OCI-LY3 (cell line): ENCODE data around the gene PRCC.

Source experiments
- H2AFZ ChIP-seq: fragments of 200-600, 300-600 bp; shearing (Covaris generic); 2 replicates; pipeline ENCODE4 v1.6.0; 2014; ENCODE audit warnings: antibody characterized with exemption, low read depth, low read length
- H3K27ac ChIP-seq: fragments of 200-600, 300-600 bp; sonication (generic); 2 replicates; pipeline ENCODE4 v1.5.1; 2014; ENCODE audit warnings: mild to moderate bottlenecking, low read length, moderate library complexity, mixed read lengths
- H3K27me3 ChIP-seq: fragments of 200-600, 300-600 bp; sonication (generic); 2 replicates; pipeline ENCODE4 v1.6.1; 2014; ENCODE audit warnings: low read depth, low read length, mixed read lengths
- H3K36me3 ChIP-seq: fragments of 200-600, 300-600 bp; sonication (generic); replicated peaks from 2 replicates; pipeline ENCODE3; 2014; ENCODE audit warnings: low read depth, low read length, mixed read lengths
- H3K4me1 ChIP-seq: fragments of 300-600, 200-600 bp; sonication (generic); 2 replicates; pipeline ENCODE4 v1.6.1; 2014; ENCODE audit warnings: low read length, mixed read lengths
- H3K4me2 ChIP-seq: fragments of 200-600, 300-600 bp; sonication (generic); 2 replicates; pipeline ENCODE4 v1.6.1; 2014; ENCODE audit warnings: low read length, mixed read lengths
- H3K4me3 ChIP-seq: fragments of 300-600, 200-600 bp; sonication (generic); 2 replicates; pipeline ENCODE4 v1.5.1; 2014; ENCODE audit warnings: antibody characterized with exemption, mild to moderate bottlenecking, low read length, moderate library complexity
- H3K79me2 ChIP-seq: fragments of 300-600, 200-600 bp; shearing (Covaris generic); 2 replicates; pipeline ENCODE4 v1.6.1; 2014; ENCODE audit warnings: mild to moderate bottlenecking, low read length, mixed read lengths
- H3K9ac ChIP-seq: fragments of 300-600, 200-600 bp; shearing (Covaris generic); 2 replicates; pipeline ENCODE4 v1.6.0; 2014; ENCODE audit warnings: mild to moderate bottlenecking, low read length, moderate library complexity
- H3K9me3 ChIP-seq: fragments of 200-600, 300-600 bp; shearing (Covaris generic); 2 replicates; pipeline ENCODE4 v1.6.1; 2014; ENCODE audit warnings: low read length, mixed read lengths; ENCODE audit not compliant: insufficient read depth
- H4K20me1 ChIP-seq: fragments of 200-600, 300-600 bp; sonication (generic); 2 replicates; pipeline ENCODE4 v1.6.1; 2016; ENCODE audit warnings: low read length, mixed read lengths; ENCODE audit not compliant: insufficient read depth
- CTCF ChIP-seq: fragments of 200-600, 300-600 bp; sonication (generic); IDR thresholded peaks from 2 replicates; pipeline ENCODE4 v1.5.1; 2014; ENCODE audit warnings: antibody characterized with exemption, low read length, low read depth
- EZH2phosphoT487 ChIP-seq: fragments of 200-600 bp; shearing (Covaris generic); IDR thresholded peaks from 2 replicates; pipeline ENCODE4 v1.6.1; 2018; ENCODE audit warnings: antibody characterized with exemption, mixed run types, low read depth

The PRCC gene

GRCh38 chr1:156822680-156823079, 55.3 kb downstream of the PRCC start:
- Histone ChIP-seq H3K27ac (no peak overlapping the region), H2AFZ (no peak overlapping the region), H3K4me1 (no peaks in the 10 kb centered on the region), H3K79me2 (no peaks in the 10 kb centered on the region), H3K27me3 (no peaks in the 10 kb centered on the region), H4K20me1 (no peaks in the 10 kb centered on the region), H3K4me3 (no peak overlapping the region), H3K9me3 (no peaks in the 10 kb centered on the region), H3K4me2 (no peak overlapping the region), H3K36me3 (no peaks in the 10 kb centered on the region), H3K9ac (no peak overlapping the region)
- TF ChIP-seq EZH2phosphoT487 (no peak), CTCF (no peak)

GRCh38 chr1:156823210-156823790, 56.0 kb downstream of the PRCC start:
- Histone ChIP-seq H4K20me1 (no peaks in the 10 kb centered on the region), H3K27ac (no peak overlapping the region), H3K4me2 (no peak overlapping the region), H3K36me3 (no peaks in the 10 kb centered on the region), H3K9ac (no peak overlapping the region), H3K4me1 (no peaks in the 10 kb centered on the region), H3K9me3 (no peaks in the 10 kb centered on the region), H3K27me3 (no peaks in the 10 kb centered on the region), H3K4me3 (no peak overlapping the region), H2AFZ (no peak overlapping the region), H3K79me2 (no peaks in the 10 kb centered on the region)
- TF ChIP-seq EZH2phosphoT487: no peak
- no peak for TF ChIP-seq CTCF

GRCh38 chr1:156826630-156827029, 59.3 kb downstream of the PRCC start:
- Histone ChIP-seq H3K9ac (no peak overlapping the region), H3K27ac (no peak overlapping the region), H4K20me1 (no peaks in the 10 kb centered on the region), H3K27me3 (no peaks in the 10 kb centered on the region), H3K79me2 (no peaks in the 10 kb centered on the region), H3K9me3 (no peaks in the 10 kb centered on the region), H3K4me1 (no peaks in the 10 kb centered on the region), H2AFZ (no peak overlapping the region), H3K36me3 (no peaks in the 10 kb centered on the region), H3K4me3 (no peak overlapping the region), H3K4me2 (no peak overlapping the region)
- TF ChIP-seq EZH2phosphoT487: no peak
- no peak for TF ChIP-seq CTCF

- Histone ChIP-seq H3K9ac (no peak overlapping the region), H3K36me3 (no peaks in the 10 kb centered on the region), H3K9me3 (no peaks in the 10 kb centered on the region), H2AFZ (no peak overlapping the region), H3K4me3 (no peak overlapping the region), H3K27ac (no peak overlapping the region), H3K79me2 (no peaks in the 10 kb centered on the region), H4K20me1 (no peaks in the 10 kb centered on the region), H3K27me3 (no peaks in the 10 kb centered on the region), H3K4me2 (no peak overlapping the region), H3K4me1 (peaks cover 2% of the 10 kb centered on the region)
- TF ChIP-seq CTCF (no peak), EZH2phosphoT487 (no peak)
These were observed 61.2 kb downstream of the PRCC start for GRCh38 chr1:156828400-156829124.
